HEK293 (cell line): Measurements from ENCODE around the gene C21orf58.

Experiments
- CTCF ChIP-seq: fragments of 450-650 bp; formaldehyde crosslinking; IDR thresholded peaks from 2 replicates; pipeline ENCODE4 v1.5.1; 2016; ENCODE audit warnings: missing biosample characterization, missing genetic modification characterization
- GLIS2 ChIP-seq: fragments of 450-650 bp; formaldehyde crosslinking; IDR thresholded peaks from 2 replicates; pipeline ENCODE4 v1.5.1; 2016; ENCODE audit warnings: missing biosample characterization, missing genetic modification characterization
- HOXA7 ChIP-seq: sonication (generic); formaldehyde crosslinking; IDR thresholded peaks from 2 replicates; pipeline ENCODE4 v1.8.1; 2022; ENCODE audit warnings: missing genetic modification reagents, borderline replicate concordance
- REST ChIP-seq: fragments of 450-650 bp; formaldehyde crosslinking; IDR thresholded peaks from 2 replicates; pipeline ENCODE4 v1.5.1; 2016; ENCODE audit warnings: missing biosample characterization, missing genetic modification characterization
- ZBTB11 ChIP-seq: fragments of 450-650 bp; formaldehyde crosslinking; conservative IDR thresholded peaks from 2 replicates; pipeline ENCODE4 v1.5.1; 2016; ENCODE audit warnings: low read depth, missing biosample characterization, missing genetic modification characterization
- ZNF140 ChIP-seq: fragments of 450-650 bp; formaldehyde crosslinking; IDR thresholded peaks from 2 replicates; pipeline ENCODE4 v1.5.1; 2016; ENCODE audit warnings: missing biosample characterization, missing genetic modification characterization

DNA sequence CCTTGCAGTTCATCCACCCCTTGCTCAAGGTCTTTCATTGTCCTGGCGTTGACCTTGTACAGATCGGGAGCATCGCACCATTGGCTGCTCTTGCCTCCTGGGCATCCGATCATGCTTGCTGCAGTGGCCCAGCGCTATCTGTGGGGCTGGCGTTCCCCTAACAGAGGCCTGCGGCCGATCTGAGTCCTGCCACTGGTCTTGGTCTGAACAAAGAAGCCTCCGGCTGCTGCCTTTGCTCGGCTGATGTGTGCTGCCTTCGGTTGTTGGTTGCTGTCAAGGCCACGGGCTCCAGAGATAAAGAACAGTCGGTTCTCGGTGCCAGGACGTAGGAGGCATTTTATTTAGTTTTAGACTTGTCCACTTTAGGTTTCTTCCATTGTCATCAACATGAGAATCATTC, 39.3 kb upstream of the C21orf58 start:
- no peak for TF ChIP-seq GLIS2 (tag by site-specific recombination)
- no peak for TF ChIP-seq HOXA7 (CRISPR knock-in tag)
- TF ChIP-seq CTCF: no peak
- no peak for TF ChIP-seq REST (tag by site-specific recombination)
- TF ChIP-seq ZNF140 (tag by site-specific recombination): no peak
- no peak for TF ChIP-seq ZBTB11
